ENCODE measurements around the gene ARSB. TPM values are rescaled to one million over a fixed set of nuclear protein-coding genes. Genes with fewer than 3 reads are reported as not detected.

Gene ARSB
- total RNA-seq, 1 experiment from 2014 or later: 18.1 TPM

GRCh38 chr5:78893940-78894677 is 91.0 kb downstream of the ARSB start:
- ChIA-PET POLR2A (no interaction called here), CTCF (no interaction called here)
- H3K27me3 ChIP-seq (ENCODE audit: control insufficient read depth, insufficient read depth, low read length): no peaks in the 10 kb centered on the region
- H3K4me1 ChIP-seq (ENCODE audit: control insufficient read depth, insufficient read depth, low read length): no peaks in the 10 kb centered on the region
- no peaks in the 10 kb centered on the region for H3K36me3 ChIP-seq (ENCODE audit: control insufficient read depth, insufficient read depth, low read length)
- TF ChIP-seq SIN3A (IDR thresholded peaks at IDR 0.05; ENCODE audit: borderline replicate concordance, insufficient read depth, low read depth, low read length): no peak
- no peak for TF ChIP-seq TCF7L2 (IDR thresholded peaks at IDR 0.05; ENCODE audit: low read depth, low read length)
- no peak for TF ChIP-seq REST (IDR thresholded peaks at IDR 0.05; ENCODE audit: insufficient read depth in 1 of 2, low read depth in 2 of 2, low read length in 1 of 2)
- no peak for TF ChIP-seq CTCF (IDR thresholded peaks at IDR 0.05)
- TF ChIP-seq POLR2AphosphoS5 (IDR thresholded peaks at IDR 0.05; ENCODE audit: low read depth, low read length): no peak
- no peaks in the 10 kb centered on the region; the same call in 1 of the 2 replicates for H3K9me3 ChIP-seq (ENCODE audit: control insufficient read depth, insufficient read depth, low read depth, low read length)
- ATAC-seq (no peak), DNase-seq (ENCODE audit: low read depth, low spot score) (no peak)
- in situ Hi-C loops (cut with HindIII; ENCODE audit: low pct_unique_long_range_greater_than_20kb, low sequenced_read_pairs) (no loop called here), intact Hi-C loops (cut with micrococcal nuclease; ENCODE audit: unreplicated experiment) (no loop called here)
- BruUV-seq (replicated peaks): no TSS peak
- no peak overlapping the region for H3K27ac ChIP-seq (ENCODE audit: low read length)
- H3K4me3 ChIP-seq (ENCODE audit: low read depth in 2 of 2, low read length in 2 of 2): no peak overlapping the region

GRCh38 chr5:78890667-78891379 is 94.3 kb downstream of the ARSB start:
- no TSS peak for BruUV-seq (replicated peaks)
- DNase-seq (ENCODE audit: low read depth, low spot score) (no peak), ATAC-seq (no peak)
- Histone ChIP-seq H3K27me3 (ENCODE audit: control insufficient read depth, insufficient read depth, low read length) (no peaks in the 10 kb centered on the region), H3K4me1 (ENCODE audit: control insufficient read depth, insufficient read depth, low read length) (no peaks in the 10 kb centered on the region), H3K9me3 (ENCODE audit: control insufficient read depth, insufficient read depth, low read depth, low read length) (no peaks in the 10 kb centered on the region), H3K27ac (ENCODE audit: low read length) (no peak overlapping the region), H3K36me3 (ENCODE audit: control insufficient read depth, insufficient read depth, low read length) (no peaks in the 10 kb centered on the region), H3K4me3 (ENCODE audit: low read depth in 2 of 2, low read length in 2 of 2) (no peak overlapping the region)
- intact Hi-C loops (cut with micrococcal nuclease; ENCODE audit: unreplicated experiment): no loop called here
- in situ Hi-C loops (cut with HindIII; ENCODE audit: low pct_unique_long_range_greater_than_20kb, low sequenced_read_pairs): no loop called here
- ChIA-PET CTCF (interaction anchor here (0.6 to 0.7 kb wide), 2 partner anchors 309 to 1345 kb away, joined by 5 to 6 read pairs; no protein-coding TSS in a partner anchor), POLR2A (no interaction called here)
- TF ChIP-seq POLR2AphosphoS5 (IDR thresholded peaks at IDR 0.05; ENCODE audit: low read depth, low read length) (no peak), REST (IDR thresholded peaks at IDR 0.05; ENCODE audit: insufficient read depth in 1 of 2, low read depth in 2 of 2, low read length in 1 of 2) (no peak), CTCF (IDR thresholded peaks at IDR 0.05) (no peak)
